Dedifferentiated amniotic fluid mesenchymal stem cell (primary cell): ENCODE measurements around the gene LRRN2.
"Not testable (repeated sequence)": the region's sequence is repeated elsewhere in the genome, so short reads cannot be mapped to it uniquely, and the experiment has no call there.

Experiments
- DNase-seq: peaks from one replicate; pipeline ENCODE4 v3.0.0-alpha.2; 2016; ENCODE audit errors: extremely low spot score

The LRRN2 gene

DNA sequence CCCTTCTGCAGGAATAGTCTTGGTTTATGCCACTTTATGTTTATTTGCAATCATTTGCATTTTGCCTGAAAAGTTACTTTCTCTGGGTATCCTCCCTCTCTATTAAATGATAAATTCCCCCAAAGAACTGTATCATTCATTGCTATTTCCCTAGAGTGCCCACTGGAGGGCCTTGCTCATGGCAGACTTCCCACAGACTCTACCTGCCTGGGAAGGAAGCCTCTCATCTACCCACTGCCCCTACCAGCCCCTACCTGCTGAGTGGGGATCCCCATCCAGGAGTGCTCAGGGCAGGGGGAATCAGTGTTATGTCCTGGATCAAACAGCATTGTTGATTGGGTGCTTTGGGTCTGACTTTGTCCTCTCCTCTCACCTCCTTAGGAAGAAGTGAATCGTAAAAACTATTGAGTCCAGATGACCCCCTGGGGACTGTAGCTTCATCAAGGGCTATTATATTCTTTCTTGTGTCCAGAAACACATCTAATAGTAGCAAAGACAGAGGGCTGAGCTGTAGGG lies 6.8 kb upstream of the LRRN2 start:
- no peak for DNase-seq

DNA sequence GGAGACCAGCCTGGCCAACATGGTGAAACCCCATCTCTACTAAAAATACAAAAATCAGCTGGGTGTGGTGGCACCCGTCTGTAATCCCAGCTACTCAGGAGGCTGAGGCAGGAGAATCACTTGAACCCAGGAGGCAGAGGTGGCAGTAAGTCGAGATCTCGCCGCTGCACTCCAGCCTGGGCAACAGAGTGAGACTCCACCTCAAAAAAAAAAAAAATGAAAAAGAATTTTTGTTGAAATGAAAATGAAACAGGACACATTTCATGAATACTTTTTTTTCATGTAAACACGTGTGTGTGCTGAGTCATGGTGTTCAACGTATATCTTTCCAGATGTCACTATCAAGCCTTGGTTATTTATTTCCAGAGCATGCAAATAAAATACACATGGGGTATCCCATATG lies 5.8 kb upstream of the LRRN2 start:
- DNase-seq = not testable (repeated sequence)

GRCh38 chr1:204688776-204689175 lies 3.2 kb upstream of the LRRN2 start:
- no peak for DNase-seq

DNA sequence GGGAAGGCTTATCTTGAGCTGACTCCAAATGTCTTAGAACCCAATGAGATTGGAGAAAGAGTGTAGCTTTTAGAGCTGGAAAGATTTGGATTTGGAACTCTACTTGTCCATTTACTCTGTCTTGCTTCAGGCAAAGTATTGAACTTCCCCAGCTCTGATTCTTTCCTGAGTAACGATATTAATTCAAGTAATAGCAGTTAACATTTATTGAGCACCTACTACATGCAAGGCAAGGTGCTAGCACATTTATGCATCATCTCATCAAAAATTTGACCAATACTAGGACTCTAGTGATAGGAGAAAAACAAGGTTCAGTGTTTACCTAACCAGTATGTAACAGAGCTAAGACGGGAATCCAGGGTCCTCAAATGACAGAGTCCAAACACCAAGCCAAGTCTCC lies 2.5 kb upstream of the LRRN2 start:
- DNase-seq = no peak

GRCh38 chr1:204684571-204685235 lies 835 bp downstream of the LRRN2 start:
- DNase-seq = no peak

DNA sequence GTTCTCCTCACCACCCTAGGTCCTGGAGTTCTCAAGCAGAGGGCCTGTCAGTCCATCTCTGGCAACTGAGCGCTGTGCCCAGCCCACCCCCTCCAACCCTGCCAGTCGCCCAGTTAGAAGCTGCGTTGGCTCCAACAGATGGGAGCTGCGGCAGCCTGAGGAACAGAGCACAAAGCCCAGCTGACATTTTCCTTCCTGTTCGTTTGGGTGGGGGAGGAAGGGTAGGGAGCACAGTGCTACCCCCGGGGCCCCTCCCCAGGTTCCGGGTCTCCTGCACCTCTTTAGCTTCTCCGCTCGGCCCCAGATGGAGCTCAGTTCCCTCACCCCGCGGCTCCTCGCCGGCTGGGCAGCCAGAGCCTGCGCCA lies 1.4 kb downstream of the LRRN2 start:
- no peak for DNase-seq

DNA sequence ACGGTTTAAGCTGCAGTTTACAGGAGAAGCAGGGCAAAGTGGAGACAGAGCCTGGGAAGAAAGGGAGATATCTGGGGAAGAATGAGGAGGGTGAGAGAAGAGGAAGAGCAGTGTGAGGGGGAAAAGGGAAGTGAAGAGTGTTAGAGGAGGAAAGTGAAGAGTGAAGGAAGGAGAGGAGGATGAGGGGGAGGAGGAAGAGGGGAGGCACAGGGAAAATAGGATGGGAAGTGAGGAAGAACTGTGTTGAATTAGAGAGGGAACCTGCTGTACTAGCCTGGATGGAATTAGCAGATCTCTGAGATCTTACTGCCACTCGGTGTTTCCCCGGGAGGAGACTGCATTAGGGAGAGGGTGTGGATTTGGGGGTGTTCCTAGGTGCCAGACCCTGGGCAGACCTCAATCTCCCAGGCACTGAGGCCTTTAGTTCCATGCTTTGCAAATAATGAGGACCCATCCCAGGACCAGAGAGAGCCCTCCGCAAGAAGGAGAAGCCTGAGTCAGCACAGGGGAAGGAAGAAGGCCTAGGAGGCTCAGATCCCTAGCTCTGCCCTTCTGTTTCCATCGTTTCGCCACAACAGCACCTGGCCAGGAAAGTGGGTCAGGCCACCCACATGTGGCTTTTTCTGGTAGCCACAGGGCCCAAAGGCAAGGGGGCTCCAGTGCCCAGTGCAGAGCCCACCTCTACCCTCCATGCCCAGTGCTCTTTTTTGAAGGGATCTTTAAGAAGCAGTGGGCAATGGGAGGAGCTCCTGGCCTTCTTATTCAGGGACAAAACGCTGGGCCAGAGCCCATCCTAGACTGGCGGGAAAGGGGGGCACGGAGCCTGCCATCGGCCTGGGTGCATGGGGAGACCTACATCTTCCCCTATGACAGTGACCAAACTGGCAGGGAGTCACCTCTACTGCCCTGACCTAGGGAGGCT lies 2.0 kb downstream of the LRRN2 start:
- no peak for DNase-seq

DNA sequence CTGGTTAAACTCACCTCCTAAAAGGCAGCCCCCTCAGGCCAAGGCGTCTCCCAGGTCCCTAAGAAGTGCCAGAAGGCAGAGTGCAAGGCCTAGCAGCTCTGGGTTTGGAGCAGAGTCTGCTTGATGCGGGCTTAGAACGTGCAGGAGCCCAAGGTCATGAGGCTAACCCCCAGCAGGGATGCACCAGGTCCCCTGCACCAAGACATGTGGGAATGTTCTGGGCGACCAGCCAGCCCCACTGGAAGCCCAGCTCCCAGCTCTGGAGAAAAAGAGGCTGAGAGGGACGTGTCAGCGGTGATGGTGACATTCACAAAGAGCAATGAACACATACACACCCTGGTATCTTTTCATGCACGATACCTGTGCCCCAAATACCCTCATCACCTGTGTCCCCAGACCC lies 5.1 kb downstream of the LRRN2 start:
- DNase-seq = no peak

DNA sequence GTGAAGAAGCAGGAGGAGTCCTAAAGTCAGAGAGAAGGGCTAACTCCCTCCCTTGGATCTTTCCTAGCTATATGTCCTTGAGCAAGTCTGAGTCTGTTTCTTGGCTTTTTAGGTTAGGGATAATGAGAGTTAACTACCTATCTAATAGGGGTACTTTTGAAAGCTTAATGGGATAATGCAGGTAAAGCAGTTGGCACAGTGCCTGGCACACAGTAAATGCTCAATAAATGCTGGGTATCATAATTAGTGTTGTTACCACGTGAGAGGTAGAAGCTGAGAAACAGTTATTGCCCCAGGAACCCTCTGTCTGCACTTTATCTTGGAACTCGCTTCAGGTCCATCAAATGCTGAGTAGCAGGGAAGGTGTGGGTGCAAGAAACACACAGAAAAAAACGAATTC lies 5.5 kb downstream of the LRRN2 start:
- no peak for DNase-seq

- DNase-seq = no peak
Measured at GRCh38 chr1:204678721-204679475, 6.6 kb downstream of the LRRN2 start.

DNA sequence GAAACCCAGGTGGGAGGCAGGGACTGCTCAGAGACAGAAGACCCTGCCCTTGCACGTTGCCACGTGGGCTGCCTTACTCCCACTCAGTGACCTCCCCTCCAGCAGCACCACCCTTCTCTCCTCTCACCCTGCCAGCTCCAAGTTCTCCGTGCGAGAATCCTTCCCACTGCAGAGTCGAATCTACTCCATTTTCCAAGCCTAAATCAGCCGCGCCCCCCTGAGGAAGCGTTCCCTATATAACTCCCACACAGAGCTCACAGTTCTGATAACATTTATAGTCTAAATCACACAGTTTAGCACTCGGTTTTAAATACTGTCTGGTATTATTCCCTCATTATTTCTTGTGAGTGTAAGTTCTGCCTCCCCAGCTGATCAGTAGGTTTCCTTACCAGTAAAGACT lies 7.7 kb downstream of the LRRN2 start:
- no peak for DNase-seq

- no peak for DNase-seq
Measured at GRCh38 chr1:204676043-204676442, 9.5 kb downstream of the LRRN2 start.

- DNase-seq = no peak
Measured at GRCh38 chr1:204673909-204674649, 11.5 kb downstream of the LRRN2 start.

DNA sequence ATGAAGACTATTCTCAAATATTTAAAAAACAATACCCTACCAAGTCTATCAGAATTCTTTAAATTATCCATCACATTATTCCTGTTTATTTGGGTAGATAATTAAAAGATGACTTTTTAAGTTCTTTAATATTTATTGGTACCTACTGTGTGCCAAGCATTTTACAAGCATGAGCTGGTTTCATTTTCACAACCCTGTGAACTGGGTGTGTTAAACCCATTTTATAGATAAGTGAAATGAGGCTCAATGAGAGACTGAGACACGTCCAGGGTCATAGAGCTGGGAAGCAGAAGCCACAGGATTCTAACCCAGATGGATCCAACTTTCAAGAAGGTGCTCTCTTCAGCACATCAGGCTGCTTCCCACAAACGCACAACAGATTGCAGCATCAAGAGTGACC lies 12.3 kb downstream of the LRRN2 start:
- DNase-seq = no peak

DNA sequence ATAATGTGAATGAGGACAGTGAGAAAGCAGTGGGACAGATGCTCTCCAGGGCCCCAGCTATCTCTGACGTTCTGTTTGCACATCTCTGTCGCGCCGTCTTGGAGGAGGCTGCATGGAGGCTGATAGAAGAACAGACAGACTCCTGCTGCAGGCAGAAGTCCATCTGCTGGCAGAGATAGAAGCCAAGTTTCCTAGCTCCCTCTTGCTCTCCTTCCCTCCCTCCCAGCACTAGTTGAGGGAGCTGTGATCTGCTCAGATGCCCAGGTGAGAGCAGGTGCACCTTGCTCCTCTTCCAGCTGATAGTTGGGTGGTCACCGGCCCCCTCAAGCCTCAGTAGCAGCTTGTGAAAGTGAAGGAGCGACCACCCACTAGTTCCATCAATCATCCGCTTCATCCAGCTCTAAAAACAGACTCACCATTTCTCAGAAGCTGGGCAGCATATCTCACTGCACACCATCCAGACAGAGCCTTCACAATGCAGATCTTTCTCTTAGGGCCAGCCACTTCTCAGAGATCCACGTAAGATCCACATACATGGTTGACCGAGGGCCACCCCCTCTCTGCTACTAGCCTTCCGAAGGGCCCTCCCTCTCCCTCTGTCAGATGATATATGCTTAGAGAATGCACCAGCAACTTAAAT lies 12.9 kb downstream of the LRRN2 start:
- no peak for DNase-seq

GRCh38 chr1:204672069-204672468 lies 13.5 kb downstream of the LRRN2 start:
- DNase-seq = no peak

DNA sequence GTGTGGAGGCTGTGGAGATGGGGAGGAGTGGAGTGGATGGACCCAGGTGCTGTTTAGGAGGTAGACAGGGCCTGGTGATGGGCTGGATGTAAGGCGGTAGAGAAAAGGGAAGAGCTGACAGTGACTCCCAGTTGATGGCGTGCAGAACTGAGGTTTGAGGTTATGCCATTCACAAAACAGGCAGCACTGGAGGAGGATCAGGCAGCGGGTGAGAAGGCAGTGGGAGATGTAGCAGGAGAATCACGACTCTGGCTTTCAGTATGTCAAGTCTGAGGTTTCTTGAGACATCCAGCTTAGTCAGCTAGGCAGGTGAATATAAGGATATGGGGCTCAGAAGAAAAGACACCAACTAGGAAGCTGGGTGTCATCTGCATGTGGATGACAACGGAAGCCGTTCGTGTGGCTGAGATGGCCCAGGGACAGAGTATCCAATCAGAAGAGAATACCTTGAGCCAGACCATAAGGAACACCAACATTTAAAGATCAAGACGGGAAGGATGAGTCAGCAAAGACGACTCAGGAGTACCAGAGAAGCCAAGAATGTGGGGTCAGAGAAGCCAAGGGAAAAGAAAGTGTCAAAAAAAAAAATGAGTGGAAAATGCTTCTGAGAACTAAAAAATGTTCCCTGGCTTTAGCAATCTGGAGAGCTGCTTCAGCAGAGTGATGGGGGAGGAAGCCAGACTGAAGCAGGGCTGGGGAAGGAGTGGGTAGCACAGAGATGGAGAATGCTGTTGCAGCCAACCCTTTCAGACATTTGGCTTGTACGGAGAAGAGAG lies 15.2 kb downstream of the LRRN2 start:
- DNase-seq = no peak

GRCh38 chr1:204669579-204669978 lies 16.0 kb downstream of the LRRN2 start:
- no peak for DNase-seq

DNA sequence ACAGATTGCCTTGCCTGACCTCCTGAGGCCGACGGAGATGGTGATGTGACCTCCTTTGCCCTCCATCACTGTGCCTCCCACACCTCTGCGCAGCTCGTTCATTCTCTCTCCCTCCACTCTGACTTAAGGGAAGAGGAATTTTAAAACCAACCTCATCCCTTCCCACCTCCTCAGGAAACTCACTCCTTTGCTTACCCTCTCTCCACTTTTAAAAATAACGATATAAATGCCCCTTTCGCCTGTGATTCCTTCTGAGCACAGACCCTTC lies 21.2 kb downstream of the LRRN2 start:
- DNase-seq = no peak

- DNase-seq = no peak
Measured at GRCh38 chr1:204663644-204664383, 21.7 kb downstream of the LRRN2 start.
